Panc1 (cell line): ENCODE measurements around the gene SLC19A1. TPM values are rescaled to one million over a fixed set of nuclear protein-coding genes. Genes with fewer than 3 reads are reported as not detected.

Experiments used
- ATAC-seq: fragments of 200-7000 bp; cut with Tn5 transposase; 2 replicates; pipeline ENCODE4 v1.9.1; 2020; ENCODE audit warnings: mild to moderate bottlenecking, moderate library complexity
- BruUV-seq: library from RNA; stranded (reverse); fragments of 400-500 nt; replicated peaks from 2 replicates; lab custom pipeline; 2021; lab: Mats Ljungman, UMichigan
- CTCF ChIA-PET: fragments of 300-600 bp; sonication (Branson Sonifier 250); formaldehyde crosslinking; loops from one replicate; lab custom pipeline; 2022; ENCODE audit warnings: antibody characterized with exemption; lab: Charles Lee
- POLR2A ChIA-PET: fragments of 300-600 bp; sonication (Branson Sonifier 250); formaldehyde crosslinking; loops from one replicate; lab custom pipeline; 2022; ENCODE audit warnings: antibody characterized with exemption; lab: Charles Lee
- DNase-seq: peaks from one replicate; pipeline ENCODE4 v3.0.0-alpha.2; 2010; ENCODE audit warnings: low read depth, low spot score
- H3K27ac ChIP-seq: 2 replicates; pipeline ENCODE4 v1.5.1; 2011; ENCODE audit warnings: mild to moderate bottlenecking, low read length, inconsistent platforms
- H3K27me3 ChIP-seq: fragments of 200-500 bp; sonication (Bioruptor generic); 2 replicates; pipeline ENCODE4 v1.6.0; 2014; ENCODE audit warnings: low read length, inconsistent platforms; ENCODE audit not compliant: control insufficient read depth, insufficient read depth
- H3K36me3 ChIP-seq: fragments of 200-500 bp; sonication (Bioruptor generic); 2 replicates; pipeline ENCODE4 v1.5.1; 2014; ENCODE audit warnings: inconsistent platforms, mild to moderate bottlenecking, low read length, moderate library complexity; ENCODE audit not compliant: control insufficient read depth, insufficient read depth
- H3K4me1 ChIP-seq: 2 replicates; pipeline ENCODE4 v1.5.1; 2011; ENCODE audit warnings: inconsistent platforms, mild to moderate bottlenecking, low read length, moderate library complexity; ENCODE audit not compliant: control insufficient read depth, insufficient read depth
- H3K4me3 ChIP-seq, 2 experiments: 2 replicates each; pipeline ENCODE4 v1.5.1; 2011 to 2012; ENCODE audit warnings: low read depth in 2 of 2, low read length in 2 of 2, mild to moderate bottlenecking in 2 of 2, inconsistent platforms in 1 of 2, moderate library complexity in 1 of 2
- H3K9me3 ChIP-seq: fragments of 200-500 bp; sonication (Bioruptor generic); 2 replicates; pipeline ENCODE4 v1.5.1; 2014; ENCODE audit warnings: low read depth, mild to moderate bottlenecking, inconsistent platforms, low read length, moderate library complexity; ENCODE audit not compliant: control insufficient read depth, insufficient read depth
- CTCF ChIP-seq: fragments of 450-650 bp; IDR thresholded peaks from 2 replicates; pipeline ENCODE4 v1.5.1; 2017; ENCODE audit warnings: mild to moderate bottlenecking
- POLR2AphosphoS5 ChIP-seq: IDR thresholded peaks from 2 replicates; pipeline ENCODE4 v1.6.1; 2012; ENCODE audit warnings: mild to moderate bottlenecking, low read depth, low read length, moderate library complexity
- REST ChIP-seq, 2 experiments: IDR thresholded peaks; 2 replicates each; pipeline ENCODE4 v1.6.1; 2011 to 2012; ENCODE audit warnings: low read depth in 2 of 2, control low read depth in 1 of 2, low read length in 1 of 2, mild to moderate bottlenecking in 1 of 2, moderate library complexity in 1 of 2; ENCODE audit not compliant: insufficient read depth in 1 of 2
- SIN3A ChIP-seq: IDR thresholded peaks from 2 replicates; pipeline ENCODE4 v1.6.1; 2012; ENCODE audit warnings: low read depth, mild to moderate bottlenecking, low read length, moderate library complexity, borderline replicate concordance; ENCODE audit not compliant: insufficient read depth
- TCF7L2 ChIP-seq: IDR thresholded peaks from 2 replicates; pipeline ENCODE4 v1.6.1; 2011; ENCODE audit warnings: mild to moderate bottlenecking, low read depth, low read length, inconsistent platforms
- in situ Hi-C: cut with HindIII; loops from 2 replicates; pipeline ENCODE4 v1.10.0; 2016; ENCODE audit warnings: low sequenced_read_pairs, low pct_unique_long_range_greater_than_20kb
- intact Hi-C: fragments of 100-400 bp; cut with micrococcal nuclease; formaldehyde crosslinking; loops from one replicate; pipeline ENCODE4 v1.10.0; 2022; ENCODE audit not compliant: unreplicated experiment
- total RNA-seq: library from RNA; stranded (reverse); gene quantifications from one replicate; pipeline ENCODE4 v1.2.1, GENCODE V29; 2021; ENCODE audit not compliant: unreplicated experiment

SLC19A1 gene
- total RNA-seq, 1 experiment from 2014 or later = 24.5 TPM

- ATAC-seq (peak; percentile 41), DNase-seq (no peak)
- Histone ChIP-seq H3K9me3 (no peaks in the 10 kb centered on the region), H3K4me1 (peaks cover 72% of the 10 kb centered on the region), H3K27me3 (no peaks in the 10 kb centered on the region), H3K27ac (peak overlapping the region; percentile 90), H3K36me3 (no peaks in the 10 kb centered on the region; the same call in 1 of the 2 replicates), H3K4me3 (peak overlapping the region in 1 of 2 experiments; percentile 29; a peak in 2 of 4 replicates)
- ChIA-PET POLR2A (no interaction called here), CTCF (no interaction called here)
- intact Hi-C loops = loop anchor here (10.0 kb wide), 1 partner anchor 55 kb away; no protein-coding TSS in a partner anchor
- in situ Hi-C loops = no loop called here
- peak; percentile 46; the same call in 1 of the 2 replicates for TF ChIP-seq POLR2AphosphoS5
- TF ChIP-seq CTCF = no peak
- no peak for TF ChIP-seq REST (IDR thresholded peaks at IDR 0.05; ENCODE audit: insufficient read depth in 1 of 2, low read depth in 2 of 2, low read length in 1 of 2)
- peak; percentile 73; the same call in 1 of the 2 replicates for TF ChIP-seq TCF7L2
- BruUV-seq = no TSS peak
These were observed 72.8 kb downstream of the SLC19A1 start for GRCh38 chr21:45469273-45470086.

- DNase-seq (no peak), ATAC-seq (no peak)
- TF ChIP-seq REST (IDR thresholded peaks at IDR 0.05; ENCODE audit: insufficient read depth in 1 of 2, low read depth in 2 of 2, low read length in 1 of 2) = no peak
- TF ChIP-seq TCF7L2 = no peak
- no peak for TF ChIP-seq SIN3A
- TF ChIP-seq CTCF = no peak
- no peak for TF ChIP-seq POLR2AphosphoS5
- Histone ChIP-seq H3K36me3 (no peaks in the 10 kb centered on the region; the same call in 1 of the 2 replicates), H3K4me1 (peaks cover 77% of the 10 kb centered on the region), H3K27me3 (no peaks in the 10 kb centered on the region), H3K9me3 (no peaks in the 10 kb centered on the region), H3K27ac (peak overlapping the region; percentile 90), H3K4me3 (no peak overlapping the region)
- CTCF ChIA-PET = no interaction called here
- POLR2A ChIA-PET = no interaction called here
- in situ Hi-C loops (no loop called here), intact Hi-C loops (loop anchor here (10.0 kb wide), 1 partner anchor 54 kb away; no protein-coding TSS in a partner anchor)
- no TSS peak for BruUV-seq
These were observed 73.3 kb downstream of the SLC19A1 start for GRCh38 chr21:45468971-45469272.
